GM10266 (cell line): Measurements from ENCODE around the gene HIVEP3.

ENCODE experiments used
- DNase-seq: peaks from one replicate; pipeline ENCODE4 v3.0.0; 2012; ENCODE audit errors: extremely low spot score
- TF ChIP-seq, protein P1 (sequence below): IDR thresholded peaks from 2 replicates; pipeline ENCODE4 v1.5.1; 2012; ENCODE audit warnings: mild to moderate bottlenecking, low read depth; ENCODE audit not compliant: control insufficient read depth, insufficient read depth; ENCODE audit errors: missing control alignments

Gene HIVEP3

GRCh38 chr1:41827991-41828570, 90.6 kb downstream of the HIVEP3 start:
- DNase-seq: no peak
- TF ChIP-seq, protein P1, sequence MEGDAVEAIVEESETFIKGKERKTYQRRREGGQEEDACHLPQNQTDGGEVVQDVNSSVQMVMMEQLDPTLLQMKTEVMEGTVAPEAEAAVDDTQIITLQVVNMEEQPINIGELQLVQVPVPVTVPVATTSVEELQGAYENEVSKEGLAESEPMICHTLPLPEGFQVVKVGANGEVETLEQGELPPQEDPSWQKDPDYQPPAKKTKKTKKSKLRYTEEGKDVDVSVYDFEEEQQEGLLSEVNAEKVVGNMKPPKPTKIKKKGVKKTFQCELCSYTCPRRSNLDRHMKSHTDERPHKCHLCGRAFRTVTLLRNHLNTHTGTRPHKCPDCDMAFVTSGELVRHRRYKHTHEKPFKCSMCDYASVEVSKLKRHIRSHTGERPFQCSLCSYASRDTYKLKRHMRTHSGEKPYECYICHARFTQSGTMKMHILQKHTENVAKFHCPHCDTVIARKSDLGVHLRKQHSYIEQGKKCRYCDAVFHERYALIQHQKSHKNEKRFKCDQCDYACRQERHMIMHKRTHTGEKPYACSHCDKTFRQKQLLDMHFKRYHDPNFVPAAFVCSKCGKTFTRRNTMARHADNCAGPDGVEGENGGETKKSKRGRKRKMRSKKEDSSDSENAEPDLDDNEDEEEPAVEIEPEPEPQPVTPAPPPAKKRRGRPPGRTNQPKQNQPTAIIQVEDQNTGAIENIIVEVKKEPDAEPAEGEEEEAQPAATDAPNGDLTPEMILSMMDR: no peak

GRCh38 chr1:41823471-41823870, 95.3 kb downstream of the HIVEP3 start:
- no peak for DNase-seq
- TF ChIP-seq, protein P1: no peak

DNA sequence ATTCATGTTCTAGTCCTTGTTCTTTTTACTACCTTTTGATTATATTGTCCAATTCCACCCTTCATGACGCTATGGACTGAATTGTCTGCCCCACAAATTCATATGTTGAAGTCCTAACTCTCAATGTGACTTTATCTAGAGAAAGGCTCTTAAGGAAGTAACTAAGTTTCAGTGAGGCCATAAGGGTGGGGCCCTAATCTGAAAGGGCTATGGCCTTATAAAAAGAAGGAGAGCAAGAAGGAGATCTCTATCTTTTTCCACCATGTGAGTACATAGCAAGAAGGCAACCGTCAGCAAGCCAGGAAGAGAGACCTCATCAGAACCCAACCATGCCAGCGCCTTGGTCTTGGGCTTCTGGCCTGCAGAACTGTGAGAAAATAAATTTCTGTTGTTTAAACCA, 95.9 kb downstream of the HIVEP3 start:
- TF ChIP-seq, protein P1: no peak
- DNase-seq: no peak

GRCh38 chr1:41819843-41820242, 98.9 kb downstream of the HIVEP3 start:
- TF ChIP-seq, protein P1: no peak

GRCh38 chr1:41819069-41819468, 99.7 kb downstream of the HIVEP3 start:
- TF ChIP-seq, protein P1: no peak
- DNase-seq: no peak

More at GRCh38 chr1:41819843-41820242, 98.9 kb downstream of the HIVEP3 start:
- DNase-seq: no peak

GRCh38 chr1:41816061-41816460, 102.7 kb downstream of the HIVEP3 start:
- no peak for DNase-seq
- TF ChIP-seq, protein P1: no peak
